Fibroblast of the aortic adventitia (primary cell): ENCODE data around the gene MAD1L1. TPM values are rescaled to one million over a fixed set of nuclear protein-coding genes. Genes with fewer than 3 reads are reported as not detected.
"Not testable (repeated sequence)": the region's sequence is repeated elsewhere in the genome, so short reads cannot be mapped to it uniquely, and the experiment has no call there.

Experiments
- DNase-seq: peaks from one replicate; pipeline ENCODE4 v3.0.0-alpha.2; 2010; ENCODE audit warnings: low read depth
- H3K4me3 ChIP-seq: 2 replicates; pipeline ENCODE4 v1.5.1; 2011; ENCODE audit warnings: low read depth, mild to moderate bottlenecking, control low read depth, low read length, moderate library complexity
- total RNA-seq: library from RNA; depleted of rRNA; stranded (reverse); fragments of >200 nt; gene quantifications from 2 replicates; pipeline ENCODE4 v1.2.3, GENCODE V29; 2012; ENCODE audit warnings: low replicate concordance
- TF ChIP-seq, protein P1 (sequence below): IDR thresholded peaks from 2 replicates; pipeline ENCODE4 v1.5.1; 2011; ENCODE audit warnings: mild to moderate bottlenecking, low read length, control low read depth, inconsistent platforms; ENCODE audit not compliant: insufficient read depth

MAD1L1 gene
- total RNA-seq, 1 donor: 22.9 TPM

DNA sequence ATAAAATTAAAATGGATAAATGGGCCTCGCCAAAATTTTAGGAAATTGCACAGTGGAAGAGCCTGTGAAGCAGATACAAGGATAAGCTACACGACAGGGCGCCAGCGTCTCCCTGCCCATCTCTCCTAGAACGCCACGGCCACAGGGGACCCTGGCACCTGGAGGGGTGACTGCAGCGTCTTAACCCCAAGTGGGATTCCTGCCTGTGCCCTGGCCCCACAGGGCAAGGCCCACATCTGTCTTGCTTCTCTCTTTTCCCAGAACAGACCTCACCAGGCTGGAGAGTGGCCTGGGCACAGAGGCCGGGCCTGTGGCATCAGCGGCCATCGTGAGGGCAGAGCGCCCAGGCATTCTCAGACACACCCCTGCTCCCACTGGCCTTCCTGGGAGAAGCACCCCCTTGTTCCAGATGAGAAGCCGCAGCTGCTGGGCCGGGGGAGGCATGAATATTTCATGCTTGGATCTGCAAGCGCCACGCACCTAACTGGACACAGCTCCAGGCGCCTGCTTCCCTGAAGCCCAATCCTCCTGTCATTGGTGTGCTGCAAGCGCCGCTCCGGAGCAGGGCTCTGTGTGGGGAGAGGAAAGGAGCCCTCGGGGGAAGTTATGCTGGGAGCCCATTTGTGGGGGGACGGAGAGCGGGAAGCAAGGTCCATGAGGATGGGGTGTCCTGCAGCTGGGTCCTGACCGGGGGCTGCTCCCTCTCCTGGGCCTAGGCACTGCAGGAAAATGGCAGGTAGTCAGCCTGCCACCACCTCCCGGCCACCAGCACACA, 409.2 kb downstream of the MAD1L1 start:
- TF ChIP-seq, protein P1, sequence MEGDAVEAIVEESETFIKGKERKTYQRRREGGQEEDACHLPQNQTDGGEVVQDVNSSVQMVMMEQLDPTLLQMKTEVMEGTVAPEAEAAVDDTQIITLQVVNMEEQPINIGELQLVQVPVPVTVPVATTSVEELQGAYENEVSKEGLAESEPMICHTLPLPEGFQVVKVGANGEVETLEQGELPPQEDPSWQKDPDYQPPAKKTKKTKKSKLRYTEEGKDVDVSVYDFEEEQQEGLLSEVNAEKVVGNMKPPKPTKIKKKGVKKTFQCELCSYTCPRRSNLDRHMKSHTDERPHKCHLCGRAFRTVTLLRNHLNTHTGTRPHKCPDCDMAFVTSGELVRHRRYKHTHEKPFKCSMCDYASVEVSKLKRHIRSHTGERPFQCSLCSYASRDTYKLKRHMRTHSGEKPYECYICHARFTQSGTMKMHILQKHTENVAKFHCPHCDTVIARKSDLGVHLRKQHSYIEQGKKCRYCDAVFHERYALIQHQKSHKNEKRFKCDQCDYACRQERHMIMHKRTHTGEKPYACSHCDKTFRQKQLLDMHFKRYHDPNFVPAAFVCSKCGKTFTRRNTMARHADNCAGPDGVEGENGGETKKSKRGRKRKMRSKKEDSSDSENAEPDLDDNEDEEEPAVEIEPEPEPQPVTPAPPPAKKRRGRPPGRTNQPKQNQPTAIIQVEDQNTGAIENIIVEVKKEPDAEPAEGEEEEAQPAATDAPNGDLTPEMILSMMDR: no peak
- H3K4me3 ChIP-seq: no peak overlapping the region
- DNase-seq: no peak

DNA sequence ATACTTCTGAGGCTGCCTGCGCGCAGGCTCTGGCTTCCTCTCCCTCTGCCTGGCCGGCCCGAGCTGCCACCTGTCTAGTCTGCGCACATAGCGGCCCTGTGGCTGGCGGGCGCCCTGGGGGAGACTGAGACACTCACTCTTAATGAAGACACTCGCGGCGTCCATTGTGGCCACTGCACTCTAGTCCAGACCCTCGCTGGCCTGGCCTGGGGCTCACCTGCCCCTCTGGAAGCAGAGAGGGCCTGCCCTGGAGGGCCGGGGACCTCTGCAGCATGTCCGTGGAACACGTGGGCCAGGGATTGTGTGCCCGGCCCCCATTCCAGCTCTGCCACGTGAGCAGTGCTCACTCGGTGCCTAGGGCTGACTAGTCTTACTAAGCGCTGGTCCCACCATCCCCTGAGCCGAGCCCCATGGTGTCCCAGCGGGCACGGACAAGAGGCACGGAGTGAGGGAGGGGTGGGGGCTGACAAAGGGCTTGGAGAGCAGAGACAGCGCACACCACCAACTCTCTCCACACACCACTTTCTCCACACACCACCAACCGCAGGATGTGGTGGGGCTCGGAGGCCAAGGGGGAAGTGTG, 413.4 kb downstream of the MAD1L1 start:
- TF ChIP-seq, protein P1: no peak
- H3K4me3 ChIP-seq: no peak overlapping the region
- DNase-seq: no peak

DNA sequence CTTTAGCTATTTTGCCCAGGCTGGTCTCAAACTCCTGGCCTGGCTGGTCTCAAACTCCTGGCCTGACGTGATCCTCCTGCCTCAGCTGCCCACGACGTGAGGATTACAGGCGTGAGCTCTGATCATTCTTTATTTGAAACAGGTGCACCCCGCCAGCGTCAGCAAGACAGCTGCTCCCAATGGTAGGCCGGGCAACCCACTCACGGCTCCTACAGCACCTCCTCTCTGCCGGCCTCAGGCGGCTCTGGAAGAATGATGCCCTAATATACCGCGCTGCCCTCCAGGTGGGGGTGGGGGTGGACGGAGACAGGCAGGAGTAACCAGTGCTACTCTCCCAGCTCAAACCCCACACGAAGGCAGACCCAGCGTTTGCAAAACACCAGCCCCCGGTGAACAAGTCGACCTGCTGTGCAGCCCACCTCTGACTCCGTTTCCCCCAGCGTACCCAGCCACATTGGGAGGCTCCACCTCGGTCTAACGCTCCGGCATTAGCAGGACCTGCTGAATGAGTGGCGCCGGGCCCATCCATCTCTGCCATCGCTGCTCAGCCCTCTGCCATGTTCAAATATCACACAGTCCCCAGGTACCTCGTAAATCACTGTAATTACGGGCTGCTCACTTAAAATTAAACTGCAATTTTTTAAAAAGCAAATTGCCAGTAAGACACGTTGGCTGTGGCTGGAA, 414.0 kb downstream of the MAD1L1 start:
- no peak overlapping the region for H3K4me3 ChIP-seq
- TF ChIP-seq, protein P1: no peak
- no peak for DNase-seq

DNA sequence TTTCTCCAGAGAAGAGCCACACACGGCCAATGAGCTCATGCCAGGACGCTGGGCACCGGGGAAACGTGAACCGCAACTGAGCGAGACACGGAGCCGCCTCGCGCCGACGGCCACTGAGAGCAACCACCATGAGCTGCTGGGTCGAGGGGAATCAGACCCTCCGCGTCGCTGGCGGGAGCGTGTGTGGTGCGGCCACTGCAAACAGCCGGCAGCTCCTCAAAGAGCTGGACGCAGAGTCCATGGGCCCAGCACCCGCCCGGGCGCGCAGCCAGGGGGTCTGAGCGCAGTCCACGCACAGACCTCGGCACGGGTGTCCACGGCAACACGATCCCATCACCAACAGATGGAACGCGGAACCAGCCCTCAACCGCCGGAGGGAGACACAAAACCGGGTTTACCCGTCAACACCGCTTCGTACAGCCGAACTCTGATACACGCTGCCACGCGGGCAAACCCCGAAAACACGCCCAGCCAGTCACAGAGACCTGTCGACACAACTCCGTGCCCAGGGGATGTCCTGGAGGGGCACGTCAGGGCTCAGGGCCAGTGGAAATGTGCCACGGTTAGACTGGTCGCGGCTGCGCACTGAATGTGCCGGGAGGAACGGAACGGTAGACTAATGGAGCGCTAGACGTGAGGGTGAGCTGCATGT, 415.6 kb downstream of the MAD1L1 start:
- H3K4me3 ChIP-seq: no peak overlapping the region
- TF ChIP-seq, protein P1: no peak
- DNase-seq: no peak

DNA sequence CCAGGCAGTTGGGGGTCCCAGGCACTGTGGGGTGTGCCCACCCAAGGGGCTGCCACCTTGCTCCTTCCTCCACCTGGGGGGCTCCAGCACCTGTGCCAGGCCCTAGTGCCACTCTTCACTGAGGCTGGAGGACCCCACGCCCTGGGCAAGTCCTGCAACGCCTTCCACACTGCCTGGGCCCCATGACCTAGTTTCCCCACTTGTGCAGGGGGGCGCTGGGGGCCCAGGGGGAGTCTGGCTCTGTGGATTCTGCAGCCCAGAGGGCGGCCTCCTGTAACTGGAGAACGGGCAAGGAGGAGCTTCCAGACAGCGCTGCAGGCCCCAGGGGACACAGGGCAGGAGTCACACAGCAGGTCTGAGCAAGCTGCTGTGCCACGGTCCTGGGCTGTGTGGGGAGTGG, 416.3 kb downstream of the MAD1L1 start:
- not testable (repeated sequence) for DNase-seq, H3K4me3 ChIP-seq

DNA sequence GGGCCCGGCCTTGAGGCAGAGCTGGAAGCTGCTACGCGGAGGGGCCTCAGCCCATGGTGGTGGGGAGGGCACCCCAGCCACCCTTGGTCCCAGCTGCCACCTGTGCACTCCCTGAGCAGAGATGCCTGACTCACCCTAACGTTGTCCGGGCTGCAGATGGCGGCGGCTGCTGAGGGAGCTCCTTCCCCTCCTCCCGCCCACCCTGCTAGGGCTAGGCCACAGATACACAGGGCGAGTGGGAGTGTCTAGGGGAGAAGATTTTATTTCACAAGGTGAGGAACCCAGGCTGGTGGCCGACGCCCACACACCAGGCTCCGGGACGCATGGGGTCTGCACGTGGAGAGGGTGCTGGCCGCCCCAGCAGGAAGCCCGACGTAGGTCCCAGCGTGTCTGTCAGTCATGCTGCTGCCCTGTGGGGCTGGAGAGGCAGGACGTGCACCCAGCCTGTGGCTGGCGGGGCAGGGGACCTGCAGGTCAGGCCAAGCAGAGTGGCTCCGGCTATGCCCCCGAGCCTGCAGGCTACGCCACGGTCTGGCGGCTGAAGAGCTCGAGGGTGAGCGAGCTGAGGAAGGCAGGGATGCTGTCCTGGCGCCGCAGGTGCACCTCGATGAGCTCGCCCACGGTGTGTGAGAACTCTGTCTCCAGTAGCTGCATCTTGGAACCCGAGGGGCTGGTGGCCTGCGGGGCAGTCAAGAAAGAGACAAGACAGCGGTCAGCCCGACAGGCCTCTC, 417.0 kb downstream of the MAD1L1 start:
- not testable (repeated sequence) for DNase-seq

DNA sequence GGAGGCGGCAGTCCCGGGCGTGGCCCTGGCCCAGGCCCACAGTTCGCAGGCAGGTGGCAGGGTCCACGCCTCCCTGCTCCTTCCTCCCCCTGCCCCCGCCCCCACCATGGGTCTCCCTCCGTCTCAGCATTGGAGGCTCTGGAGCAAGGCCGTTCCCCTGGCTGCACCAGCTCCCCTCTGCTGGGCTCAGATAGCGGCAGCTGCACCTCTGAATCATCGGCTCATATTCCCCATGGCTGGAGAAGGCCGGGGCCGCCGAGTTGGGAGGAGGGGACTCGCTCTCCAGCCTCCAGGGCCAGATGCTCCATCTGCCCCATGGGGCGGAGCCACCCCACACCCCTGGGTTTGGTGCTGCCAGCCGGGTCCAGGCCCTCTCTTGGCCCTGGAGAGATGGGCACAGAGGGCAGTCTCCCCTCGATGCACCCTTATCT, 417.7 kb downstream of the MAD1L1 start:
- DNase-seq: no peak
- TF ChIP-seq, protein P1: no peak
- H3K4me3 ChIP-seq: no peak overlapping the region

More for the DNA sequence above, 417.0 kb downstream of the MAD1L1 start:
- H3K4me3 ChIP-seq: not testable (repeated sequence)
